Embryonic facial prominence (tissue), 1 donor: ENCODE results near the gene TMEM30B.
"Not testable (repeated sequence)": the region's sequence is repeated elsewhere in the genome, so short reads cannot be mapped to it uniquely, and the experiment has no call there.

ENCODE experiments used
- DNase-seq: peaks from one replicate; pipeline ENCODE4 v3.0.0-alpha.2; 2016; ENCODE audit errors: extremely low spot score

TMEM30B gene

GRCh38 chr14:61281186-61281947, at the start of gene TMEM30B:
TSS of gene TMEM30B (minus strand) at chr14:61281338. CDS start at chr14:61281147, 191 bp downstream.
- DNase-seq: no peak

GRCh38 chr14:61330511-61330910, 49.4 kb upstream of the TMEM30B start:
- no peak for DNase-seq

- DNase-seq: no peak
These were observed 48.4 kb upstream of the TMEM30B start for GRCh38 chr14:61329478-61330051.

GRCh38 chr14:61328626-61329262, 47.6 kb upstream of the TMEM30B start:
- no peak for DNase-seq

- DNase-seq: no peak
These were observed 45.7 kb upstream of the TMEM30B start for GRCh38 chr14:61326847-61327246.

GRCh38 chr14:61326146-61326545, 45.0 kb upstream of the TMEM30B start:
- no peak for DNase-seq

GRCh38 chr14:61325166-61325565, 44.0 kb upstream of the TMEM30B start:
- DNase-seq: no peak

GRCh38 chr14:61323970-61324369, 42.8 kb upstream of the TMEM30B start:
- no peak for DNase-seq

GRCh38 chr14:61322799-61323290, 41.7 kb upstream of the TMEM30B start:
- DNase-seq: peak; percentile 29

- DNase-seq: no peak
These were observed 41.1 kb upstream of the TMEM30B start for GRCh38 chr14:61322011-61322798.

GRCh38 chr14:61321385-61322010, 40.4 kb upstream of the TMEM30B start, which contains the start of gene PRKCH:
TSS of gene PRKCH (plus strand) at chr14:61321579. CDS start at chr14:61322102, 523 bp downstream.
- no peak for DNase-seq

GRCh38 chr14:61320806-61321384, 39.8 kb upstream of the TMEM30B start:
- DNase-seq: no peak

- DNase-seq: not testable (repeated sequence)
These were observed 39.0 kb upstream of the TMEM30B start for GRCh38 chr14:61320170-61320569.

GRCh38 chr14:61319706-61320105, 38.6 kb upstream of the TMEM30B start:
- no peak for DNase-seq

GRCh38 chr14:61319086-61319485, 37.9 kb upstream of the TMEM30B start:
- no peak for DNase-seq

- no peak for DNase-seq
These were observed 34.2 kb upstream of the TMEM30B start for GRCh38 chr14:61315313-61315712.

- DNase-seq: not testable (repeated sequence)
These were observed 27.6 kb upstream of the TMEM30B start for GRCh38 chr14:61308701-61309100.

GRCh38 chr14:61308198-61308597, 27.1 kb upstream of the TMEM30B start:
- no peak for DNase-seq

- DNase-seq: no peak
These were observed 23.6 kb upstream of the TMEM30B start for GRCh38 chr14:61304688-61305087.

GRCh38 chr14:61300754-61301153, 19.6 kb upstream of the TMEM30B start:
- DNase-seq: no peak

- no peak for DNase-seq
These were observed 19.1 kb upstream of the TMEM30B start for GRCh38 chr14:61300209-61300608.
